Activated B cell treated with CpG ODN at 0.5 μM for 24 hours (primary cell): Measurements from ENCODE around the gene TCIRG1. TPM values are rescaled to one million over a fixed set of nuclear protein-coding genes. Genes with fewer than 3 reads are reported as not detected.

Experiments
- ATAC-seq: fragments of 200-7000 bp; cut with Tn5 transposase; one replicate; pipeline ENCODE4 v1.10.0; 2021; ENCODE audit warnings: low read depth, mild to moderate bottlenecking, moderate library complexity
- CTCF ChIA-PET: fragments of 350-600 bp; sonication (Branson Sonifier 250); formaldehyde crosslinking; loops from one replicate; lab custom pipeline; 2021; ENCODE audit warnings: antibody characterized with exemption; lab: Charles Lee
- POLR2A ChIA-PET: fragments of 350-600 bp; sonication (Branson Sonifier 250); formaldehyde crosslinking; loops from one replicate; lab custom pipeline; 2021; ENCODE audit warnings: antibody characterized with exemption; lab: Charles Lee
- DNase-seq: peaks from one replicate; pipeline ENCODE4 v3.0.0; 2022
- H3K27ac Mint-ChIP-seq: one replicate; pipeline ENCODE4 v1.8.0; 2020; ENCODE audit warnings: mixed read lengths
- H3K27me3 Mint-ChIP-seq: one replicate; pipeline ENCODE4 v1.8.0; 2021; ENCODE audit warnings: mixed read lengths
- H3K36me3 Mint-ChIP-seq: one replicate; pipeline ENCODE4 v1.8.0; 2021; ENCODE audit warnings: low read depth, mixed read lengths
- H3K4me1 Mint-ChIP-seq: one replicate; pipeline ENCODE4 v1.8.0; 2021; ENCODE audit warnings: mixed read lengths
- H3K4me3 Mint-ChIP-seq: one replicate; pipeline ENCODE4 v1.8.0; 2020; ENCODE audit warnings: mild to moderate bottlenecking, mixed read lengths
- H3K9me3 Mint-ChIP-seq: one replicate; pipeline ENCODE4 v1.8.0; 2020; ENCODE audit warnings: mixed read lengths
- intact Hi-C: fragments of 100-400 bp; cut with micrococcal nuclease; formaldehyde crosslinking; loops from one replicate; pipeline ENCODE4 v1.15.1; 2024
- total RNA-seq: library from RNA; stranded (reverse); gene quantifications from 2 replicates; pipeline ENCODE4 v1.2.3, GENCODE V29; 2022
- TF ChIP-seq, protein P1 (sequence below): fragments of 200-600 bp; IDR thresholded peaks from one replicate; pipeline ENCODE4 v1.8.0; 2022; ENCODE audit warnings: antibody characterized with exemption, mild to moderate bottlenecking

Gene TCIRG1
- total RNA-seq, 1 donor from 2014 or later = 227 TPM

DNA sequence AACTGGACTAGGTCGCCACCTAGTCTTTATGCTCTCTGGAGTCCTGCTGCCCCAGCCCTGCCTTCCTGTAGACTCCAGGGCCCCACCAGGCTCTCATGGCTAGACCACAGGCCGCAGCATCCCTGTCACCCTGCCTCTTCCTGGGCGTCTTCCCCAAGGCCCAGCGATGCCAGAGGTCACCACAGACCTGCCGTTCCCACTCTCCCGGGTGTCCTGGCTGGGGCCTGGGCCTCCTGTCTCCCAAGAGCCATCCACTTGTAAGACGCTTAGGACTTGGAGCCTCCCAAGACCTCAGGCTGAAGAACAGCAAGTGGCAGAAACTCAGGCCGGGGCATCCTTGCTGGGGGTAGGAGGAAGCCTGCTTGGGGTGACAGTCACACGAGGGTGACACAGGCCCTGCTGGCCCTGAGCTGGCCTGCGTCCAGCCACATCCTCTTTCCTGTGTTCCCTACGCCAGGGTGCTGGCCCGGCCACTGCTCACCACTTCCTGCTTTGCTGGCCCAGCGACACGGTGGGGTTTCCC, 2.0 kb upstream of the TCIRG1 start:
- H3K9me3 Mint-ChIP-seq = no peaks in the 10 kb centered on the region
- intact Hi-C loops = no loop called here
- ATAC-seq (no peak), DNase-seq (no peak)
- H3K4me1 Mint-ChIP-seq = peaks cover 38% of the 10 kb centered on the region
- CTCF ChIA-PET = interaction anchor here (1.1 kb wide), 1 partner anchor 169 kb away, joined by 3 read pairs; no protein-coding TSS in a partner anchor
- TF ChIP-seq, protein P1, sequence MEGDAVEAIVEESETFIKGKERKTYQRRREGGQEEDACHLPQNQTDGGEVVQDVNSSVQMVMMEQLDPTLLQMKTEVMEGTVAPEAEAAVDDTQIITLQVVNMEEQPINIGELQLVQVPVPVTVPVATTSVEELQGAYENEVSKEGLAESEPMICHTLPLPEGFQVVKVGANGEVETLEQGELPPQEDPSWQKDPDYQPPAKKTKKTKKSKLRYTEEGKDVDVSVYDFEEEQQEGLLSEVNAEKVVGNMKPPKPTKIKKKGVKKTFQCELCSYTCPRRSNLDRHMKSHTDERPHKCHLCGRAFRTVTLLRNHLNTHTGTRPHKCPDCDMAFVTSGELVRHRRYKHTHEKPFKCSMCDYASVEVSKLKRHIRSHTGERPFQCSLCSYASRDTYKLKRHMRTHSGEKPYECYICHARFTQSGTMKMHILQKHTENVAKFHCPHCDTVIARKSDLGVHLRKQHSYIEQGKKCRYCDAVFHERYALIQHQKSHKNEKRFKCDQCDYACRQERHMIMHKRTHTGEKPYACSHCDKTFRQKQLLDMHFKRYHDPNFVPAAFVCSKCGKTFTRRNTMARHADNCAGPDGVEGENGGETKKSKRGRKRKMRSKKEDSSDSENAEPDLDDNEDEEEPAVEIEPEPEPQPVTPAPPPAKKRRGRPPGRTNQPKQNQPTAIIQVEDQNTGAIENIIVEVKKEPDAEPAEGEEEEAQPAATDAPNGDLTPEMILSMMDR = no peak
- POLR2A ChIA-PET = interaction anchor here (0.6 kb wide), 1 partner anchor 10 kb away, joined by 3 read pairs; no protein-coding TSS in a partner anchor
- peaks cover 17% of the 10 kb centered on the region for H3K36me3 Mint-ChIP-seq
- H3K27ac Mint-ChIP-seq = peak overlapping the region; percentile 73
- no peak overlapping the region for H3K4me3 Mint-ChIP-seq
- H3K27me3 Mint-ChIP-seq = no peaks in the 10 kb centered on the region

DNA sequence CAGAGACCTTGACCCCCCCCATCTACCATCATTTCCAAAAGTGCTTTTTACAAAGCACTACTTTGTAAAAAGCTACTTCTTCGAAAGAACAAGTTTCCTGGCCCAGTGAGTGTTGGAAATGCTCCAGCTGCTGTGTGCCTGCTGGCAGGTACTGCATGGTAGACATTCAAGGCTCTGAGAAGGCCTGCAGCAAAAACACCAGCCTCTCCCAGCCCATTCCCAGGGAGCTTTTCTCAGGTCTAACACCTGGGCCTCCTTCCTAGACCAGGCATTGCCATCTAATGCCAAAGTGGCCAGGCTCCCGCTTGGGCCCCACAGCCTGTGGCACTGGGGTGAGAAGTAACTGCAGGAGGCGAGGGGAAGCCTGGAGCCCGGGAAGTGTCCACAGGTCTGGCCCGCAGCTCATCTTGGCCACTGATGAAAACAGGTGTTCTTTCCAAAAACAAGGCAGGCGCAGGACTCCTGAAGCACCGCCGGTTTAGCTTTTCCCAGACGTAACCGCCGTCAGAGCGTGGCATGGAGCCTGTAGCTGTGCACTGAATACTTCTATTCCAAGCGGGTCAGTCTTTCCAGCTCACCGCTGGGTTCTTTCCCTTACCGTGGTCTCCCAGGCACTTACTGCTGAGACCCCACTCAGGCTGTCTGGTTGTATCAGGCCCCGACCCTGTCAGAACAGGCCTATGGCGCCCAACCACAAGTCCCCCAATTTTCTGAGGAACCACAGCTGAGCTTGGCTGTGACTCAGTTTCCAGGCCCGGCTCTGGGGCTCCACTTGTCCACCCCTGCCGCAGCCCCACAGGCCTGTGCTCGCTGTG, 1.2 kb upstream of the TCIRG1 start:
- TF ChIP-seq, protein P1 = no peak
- Mint-ChIP-seq H3K9me3 (no peaks in the 10 kb centered on the region), H3K36me3 (peaks cover 20% of the 10 kb centered on the region), H3K4me1 (peaks cover 38% of the 10 kb centered on the region), H3K4me3 (no peak overlapping the region), H3K27ac (peak overlapping the region; percentile 73), H3K27me3 (no peaks in the 10 kb centered on the region)
- ATAC-seq = no peak
- no peak for DNase-seq
- POLR2A ChIA-PET = interaction anchor here (0.5 to 1.2 kb wide), 8 partner anchors 9 to 1488 kb away, joined by 3 to 5 read pairs (median 3); no protein-coding TSS in a partner anchor
- intact Hi-C loops = no loop called here
- CTCF ChIA-PET = interaction anchor here (0.7 to 1.1 kb wide), 2 partner anchors 28 to 169 kb away, joined by 3 read pairs; no protein-coding TSS in a partner anchor

DNA sequence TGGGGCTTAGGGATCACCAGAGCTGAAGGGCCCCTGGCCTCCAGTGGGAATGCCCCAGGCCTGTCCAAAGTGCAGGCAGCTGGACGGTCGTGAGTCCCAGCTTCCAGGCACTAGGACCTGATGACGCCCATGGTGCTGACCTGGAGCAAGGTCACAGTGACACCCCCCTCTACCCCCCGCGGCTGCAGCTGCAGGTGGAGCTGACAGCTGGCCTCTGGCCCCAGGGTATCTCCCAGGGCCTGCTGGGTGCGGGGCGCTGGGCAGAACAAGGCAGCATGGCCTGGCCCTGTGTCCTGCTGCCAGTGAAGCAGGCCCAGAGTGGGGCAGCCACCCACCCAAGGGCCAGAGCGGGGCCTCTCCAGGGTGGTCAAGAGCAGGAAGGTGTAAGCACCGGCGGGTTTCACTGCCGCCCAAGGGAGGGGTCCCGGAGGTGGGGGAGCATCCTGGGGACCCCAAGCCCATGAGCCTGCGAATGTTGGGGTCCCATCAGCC, 553 bp upstream of the TCIRG1 start:
- DNase-seq = no peak
- TF ChIP-seq, protein P1 = no peak
- ChIA-PET CTCF (no interaction called here), POLR2A (interaction anchor here (0.5 to 1.6 kb wide), 7 partner anchors 8 to 630 kb away, joined by 3 to 6 read pairs (median 3); partner anchors contain the start of gene NDUFS8)
- Mint-ChIP-seq H3K4me1 (peaks cover 38% of the 10 kb centered on the region), H3K4me3 (peak overlapping the region; percentile 88), H3K27me3 (no peaks in the 10 kb centered on the region), H3K9me3 (no peaks in the 10 kb centered on the region), H3K27ac (no peak overlapping the region), H3K36me3 (peaks cover 20% of the 10 kb centered on the region)
- intact Hi-C loops = no loop called here
- no peak for ATAC-seq

DNA sequence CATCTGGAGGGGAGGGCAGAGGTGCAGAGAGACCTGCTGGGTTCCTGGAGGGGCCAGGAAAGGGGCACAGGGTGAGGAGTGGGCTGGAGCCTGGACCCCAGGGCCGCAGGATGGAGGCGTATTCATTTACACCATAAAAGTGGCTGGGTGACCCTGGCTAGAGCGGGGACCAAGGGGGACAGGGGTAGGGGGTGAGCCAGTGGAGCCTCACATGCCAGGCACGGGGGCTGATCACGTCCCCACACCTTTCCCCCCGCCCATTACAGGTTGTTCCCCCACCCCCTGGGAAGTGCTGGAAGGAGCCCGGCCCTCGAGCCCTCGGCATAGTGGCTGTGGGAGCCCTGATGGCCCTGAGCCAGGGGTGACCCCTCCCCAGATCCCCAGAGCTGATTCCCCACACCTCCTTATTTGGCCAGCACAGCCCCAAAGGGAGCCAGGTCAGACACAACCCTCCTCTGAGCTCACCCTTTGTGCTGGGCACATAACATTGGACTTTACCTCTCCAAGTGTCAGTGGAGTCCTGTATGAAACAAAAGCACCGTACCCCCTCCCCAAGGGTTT, 781 bp downstream of the TCIRG1 start:
- ChIA-PET CTCF (interaction anchor here (1.2 kb wide), 1 partner anchor 30 kb away, joined by 7 read pairs; the partner anchor contains the start of gene ALDH3B1), POLR2A (interaction anchor here (0.6 to 3.5 kb wide), 5 partner anchors 9 to 41 kb away, joined by 3 to 12 read pairs (median 3); partner anchors contain the start of genes ALDH3B1 and NDUFS8)
- intact Hi-C loops = loop anchor here (1.0 to 2.0 kb wide), 3 partner anchors 9 to 82 kb away; partner anchors contain the start of genes CHKA and NDUFS8
- ATAC-seq = peak; percentile 1
- TF ChIP-seq, protein P1 = no peak
- Mint-ChIP-seq H3K9me3 (no peaks in the 10 kb centered on the region), H3K36me3 (peaks cover 18% of the 10 kb centered on the region), H3K4me1 (peaks cover 38% of the 10 kb centered on the region), H3K27ac (peak overlapping the region; percentile 92), H3K4me3 (peak overlapping the region; percentile 88), H3K27me3 (no peaks in the 10 kb centered on the region)
- no peak for DNase-seq
